Liver (tissue), 3 donors: ENCODE data around the gene FCGR1A.
"Not testable (repeated sequence)": the region's sequence is repeated elsewhere in the genome, so short reads cannot be mapped to it uniquely, and the experiment has no call there.

Experiments used
- FOXA1 ChIP-seq: IDR thresholded peaks from 2 replicates; pipeline ENCODE4 v1.6.1; 2016; ENCODE audit warnings: antibody characterized with exemption
- GABPA ChIP-seq, 2 donors: IDR thresholded peaks in 1 of 2; conservative IDR thresholded peaks in 1 of 2; 2 replicates each; pipeline ENCODE4 v1.6.1; 2016; ENCODE audit warnings: antibody characterized with exemption in 2 of 2, mild to moderate bottlenecking in 1 of 2, moderate library complexity in 1 of 2
- JUND ChIP-seq, 2 donors: IDR thresholded peaks; 2 replicates each; pipeline ENCODE4 v1.6.1; 2016; ENCODE audit warnings: antibody characterized with exemption in 2 of 2
- RAD21 ChIP-seq, 2 donors: IDR thresholded peaks; 2 replicates each; pipeline ENCODE4 v1.6.1; 2016; ENCODE audit warnings: antibody characterized with exemption in 2 of 2, mild to moderate bottlenecking in 2 of 2
- SP1 ChIP-seq: IDR thresholded peaks from 2 replicates; pipeline ENCODE4 v1.6.1; 2018; ENCODE audit warnings: antibody characterized with exemption, mild to moderate bottlenecking
- TAF1 ChIP-seq: conservative IDR thresholded peaks from 2 replicates; pipeline ENCODE4 v1.6.1; 2016; ENCODE audit warnings: antibody characterized with exemption, mild to moderate bottlenecking
- TF ChIP-seq, protein P1 (sequence below): fragments of 150-350 bp; IDR thresholded peaks from 2 replicates; pipeline ENCODE4 v1.5.1; 2017; ENCODE audit warnings: improper control_type of control experiment, low read depth, low read length; ENCODE audit not compliant: missing input control
- TF ChIP-seq, protein P2 (sequence below): IDR thresholded peaks from 2 replicates; pipeline ENCODE4 v1.6.1; 2016; ENCODE audit warnings: antibody characterized with exemption
- TF ChIP-seq, protein P3 (sequence below): IDR thresholded peaks from 2 replicates; pipeline ENCODE4 v1.6.1; 2016; ENCODE audit warnings: antibody characterized with exemption, mild to moderate bottlenecking
- TF ChIP-seq, protein P4 (sequence below): IDR thresholded peaks from 2 replicates; pipeline ENCODE4 v1.6.1; 2016; ENCODE audit warnings: antibody characterized with exemption
- donor health status: healthy.
- donor health status: healthy.

DNA sequence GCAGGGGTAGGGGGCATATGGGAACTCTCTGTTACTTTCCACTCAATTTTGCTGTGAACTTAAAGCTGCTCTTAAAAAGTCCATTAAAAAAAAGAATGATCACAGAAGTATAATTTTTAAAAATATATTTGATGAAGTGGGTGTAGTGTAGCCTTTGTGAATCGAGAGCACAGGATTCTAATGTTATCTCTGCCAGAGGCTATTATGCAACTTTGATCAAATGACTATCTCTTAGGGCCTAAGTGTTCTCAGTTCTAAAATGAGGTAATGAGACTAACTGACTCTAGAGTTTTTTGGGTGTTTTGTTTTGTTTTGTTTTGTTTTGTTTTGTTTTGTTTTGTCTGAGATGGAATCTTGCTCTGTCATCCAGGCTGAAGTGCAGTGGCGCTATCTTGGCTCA lies 49.7 kb upstream of the FCGR1A start:
- TF ChIP-seq, protein P1, sequence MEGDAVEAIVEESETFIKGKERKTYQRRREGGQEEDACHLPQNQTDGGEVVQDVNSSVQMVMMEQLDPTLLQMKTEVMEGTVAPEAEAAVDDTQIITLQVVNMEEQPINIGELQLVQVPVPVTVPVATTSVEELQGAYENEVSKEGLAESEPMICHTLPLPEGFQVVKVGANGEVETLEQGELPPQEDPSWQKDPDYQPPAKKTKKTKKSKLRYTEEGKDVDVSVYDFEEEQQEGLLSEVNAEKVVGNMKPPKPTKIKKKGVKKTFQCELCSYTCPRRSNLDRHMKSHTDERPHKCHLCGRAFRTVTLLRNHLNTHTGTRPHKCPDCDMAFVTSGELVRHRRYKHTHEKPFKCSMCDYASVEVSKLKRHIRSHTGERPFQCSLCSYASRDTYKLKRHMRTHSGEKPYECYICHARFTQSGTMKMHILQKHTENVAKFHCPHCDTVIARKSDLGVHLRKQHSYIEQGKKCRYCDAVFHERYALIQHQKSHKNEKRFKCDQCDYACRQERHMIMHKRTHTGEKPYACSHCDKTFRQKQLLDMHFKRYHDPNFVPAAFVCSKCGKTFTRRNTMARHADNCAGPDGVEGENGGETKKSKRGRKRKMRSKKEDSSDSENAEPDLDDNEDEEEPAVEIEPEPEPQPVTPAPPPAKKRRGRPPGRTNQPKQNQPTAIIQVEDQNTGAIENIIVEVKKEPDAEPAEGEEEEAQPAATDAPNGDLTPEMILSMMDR = not testable (repeated sequence)
- TF ChIP-seq, protein P2, sequence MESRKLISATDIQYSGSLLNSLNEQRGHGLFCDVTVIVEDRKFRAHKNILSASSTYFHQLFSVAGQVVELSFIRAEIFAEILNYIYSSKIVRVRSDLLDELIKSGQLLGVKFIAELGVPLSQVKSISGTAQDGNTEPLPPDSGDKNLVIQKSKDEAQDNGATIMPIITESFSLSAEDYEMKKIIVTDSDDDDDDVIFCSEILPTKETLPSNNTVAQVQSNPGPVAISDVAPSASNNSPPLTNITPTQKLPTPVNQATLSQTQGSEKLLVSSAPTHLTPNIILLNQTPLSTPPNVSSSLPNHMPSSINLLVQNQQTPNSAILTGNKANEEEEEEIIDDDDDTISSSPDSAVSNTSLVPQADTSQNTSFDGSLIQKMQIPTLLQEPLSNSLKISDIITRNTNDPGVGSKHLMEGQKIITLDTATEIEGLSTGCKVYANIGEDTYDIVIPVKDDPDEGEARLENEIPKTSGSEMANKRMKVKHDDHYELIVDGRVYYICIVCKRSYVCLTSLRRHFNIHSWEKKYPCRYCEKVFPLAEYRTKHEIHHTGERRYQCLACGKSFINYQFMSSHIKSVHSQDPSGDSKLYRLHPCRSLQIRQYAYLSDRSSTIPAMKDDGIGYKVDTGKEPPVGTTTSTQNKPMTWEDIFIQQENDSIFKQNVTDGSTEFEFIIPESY = not testable (repeated sequence)
- TF ChIP-seq SP1; RAD21 (IDR thresholded peaks at IDR 0.05); JUND (IDR thresholded peaks at IDR 0.05); FOXA1; GABPA (IDR thresholded peaks at IDR 0.05 in 1 of 2, conservative IDR thresholded peaks at IDR 0.05 in 1 of 2); TAF1: not testable (repeated sequence)
- TF ChIP-seq, protein P3, sequence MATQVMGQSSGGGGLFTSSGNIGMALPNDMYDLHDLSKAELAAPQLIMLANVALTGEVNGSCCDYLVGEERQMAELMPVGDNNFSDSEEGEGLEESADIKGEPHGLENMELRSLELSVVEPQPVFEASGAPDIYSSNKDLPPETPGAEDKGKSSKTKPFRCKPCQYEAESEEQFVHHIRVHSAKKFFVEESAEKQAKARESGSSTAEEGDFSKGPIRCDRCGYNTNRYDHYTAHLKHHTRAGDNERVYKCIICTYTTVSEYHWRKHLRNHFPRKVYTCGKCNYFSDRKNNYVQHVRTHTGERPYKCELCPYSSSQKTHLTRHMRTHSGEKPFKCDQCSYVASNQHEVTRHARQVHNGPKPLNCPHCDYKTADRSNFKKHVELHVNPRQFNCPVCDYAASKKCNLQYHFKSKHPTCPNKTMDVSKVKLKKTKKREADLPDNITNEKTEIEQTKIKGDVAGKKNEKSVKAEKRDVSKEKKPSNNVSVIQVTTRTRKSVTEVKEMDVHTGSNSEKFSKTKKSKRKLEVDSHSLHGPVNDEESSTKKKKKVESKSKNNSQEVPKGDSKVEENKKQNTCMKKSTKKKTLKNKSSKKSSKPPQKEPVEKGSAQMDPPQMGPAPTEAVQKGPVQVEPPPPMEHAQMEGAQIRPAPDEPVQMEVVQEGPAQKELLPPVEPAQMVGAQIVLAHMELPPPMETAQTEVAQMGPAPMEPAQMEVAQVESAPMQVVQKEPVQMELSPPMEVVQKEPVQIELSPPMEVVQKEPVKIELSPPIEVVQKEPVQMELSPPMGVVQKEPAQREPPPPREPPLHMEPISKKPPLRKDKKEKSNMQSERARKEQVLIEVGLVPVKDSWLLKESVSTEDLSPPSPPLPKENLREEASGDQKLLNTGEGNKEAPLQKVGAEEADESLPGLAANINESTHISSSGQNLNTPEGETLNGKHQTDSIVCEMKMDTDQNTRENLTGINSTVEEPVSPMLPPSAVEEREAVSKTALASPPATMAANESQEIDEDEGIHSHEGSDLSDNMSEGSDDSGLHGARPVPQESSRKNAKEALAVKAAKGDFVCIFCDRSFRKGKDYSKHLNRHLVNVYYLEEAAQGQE = not testable (repeated sequence)
- TF ChIP-seq, protein P4, sequence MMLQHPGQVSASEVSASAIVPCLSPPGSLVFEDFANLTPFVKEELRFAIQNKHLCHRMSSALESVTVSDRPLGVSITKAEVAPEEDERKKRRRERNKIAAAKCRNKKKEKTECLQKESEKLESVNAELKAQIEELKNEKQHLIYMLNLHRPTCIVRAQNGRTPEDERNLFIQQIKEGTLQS = not testable (repeated sequence)
